Liver (tissue), 9 donors: ENCODE measurements around the gene UBE2U. TPM values are rescaled to one million over a fixed set of nuclear protein-coding genes. Genes with fewer than 3 reads are reported as not detected.

Source experiments
- DNase-seq: peaks from one replicate; pipeline ENCODE4 v3.0.0-alpha.2; 2017; ENCODE audit warnings: low spot score
- H3K27ac ChIP-seq, 2 donors: one replicate each; pipeline ENCODE4 v1.7.0; 2013; ENCODE audit warnings: inconsistent platforms in 2 of 2, low read length in 2 of 2, control low read depth in 1 of 2, low read depth in 1 of 2, mild to moderate bottlenecking in 1 of 2
- H3K27me3 ChIP-seq, 4 donors: one replicate each; pipeline versions ENCODE4 v1.6.1 to v1.7.0; 2013; ENCODE audit warnings: low read length in 3 of 4, inconsistent platforms in 1 of 4, mild to moderate bottlenecking in 1 of 4, moderate library complexity in 1 of 4; ENCODE audit not compliant: control insufficient read depth in 4 of 4, insufficient read depth in 4 of 4
- H3K36me3 ChIP-seq, 4 donors: one replicate each; pipeline versions ENCODE4 v1.6.1 to v1.7.0; 2013; ENCODE audit warnings: low read length in 3 of 4, mild to moderate bottlenecking in 3 of 4, low read depth in 1 of 4, moderate library complexity in 1 of 4; ENCODE audit not compliant: control insufficient read depth in 4 of 4, insufficient read depth in 3 of 4
- H3K4me1 ChIP-seq, 4 donors: one replicate each; pipeline versions ENCODE4 v1.6.1 to v1.7.0; 2013; ENCODE audit warnings: low read length in 3 of 4, mild to moderate bottlenecking in 3 of 4, moderate library complexity in 1 of 4; ENCODE audit not compliant: control insufficient read depth in 4 of 4, insufficient read depth in 4 of 4
- H3K4me3 ChIP-seq, 3 donors: one replicate each; pipeline versions ENCODE4 v1.6.1 to v1.7.0; 2013; ENCODE audit warnings: low read length in 3 of 3, control low read depth in 1 of 3, low read depth in 1 of 3, mild to moderate bottlenecking in 1 of 3
- H3K9ac ChIP-seq, 2 donors: one replicate each; pipeline ENCODE4 v1.7.0; 2013; ENCODE audit warnings: low read length in 2 of 2, mild to moderate bottlenecking in 2 of 2, moderate library complexity in 2 of 2, control low read depth in 1 of 2, low read depth in 1 of 2
- H3K9me3 ChIP-seq, 4 donors: one replicate each; pipeline versions ENCODE4 v1.6.1 to v1.7.0; 2013; ENCODE audit warnings: low read length in 3 of 4; ENCODE audit not compliant: control insufficient read depth in 4 of 4
- EGR1 ChIP-seq, 2 donors: IDR thresholded peaks; 2 replicates each; pipeline ENCODE4 v1.6.1; 2016 to 2018; ENCODE audit warnings: antibody characterized with exemption in 2 of 2, low read depth in 2 of 2
- FOXA2 ChIP-seq: IDR thresholded peaks from 2 replicates; pipeline ENCODE4 v1.6.1; 2016; ENCODE audit warnings: antibody characterized with exemption
- GABPA ChIP-seq, 2 donors: IDR thresholded peaks in 1 of 2; conservative IDR thresholded peaks in 1 of 2; 2 replicates each; pipeline ENCODE4 v1.6.1; 2016; ENCODE audit warnings: antibody characterized with exemption in 2 of 2, mild to moderate bottlenecking in 1 of 2, moderate library complexity in 1 of 2
- HNF4A ChIP-seq, 2 donors: conservative IDR thresholded peaks; 2 replicates each; pipeline ENCODE4 v1.6.1; 2016; ENCODE audit warnings: antibody characterized with exemption in 2 of 2, mild to moderate bottlenecking in 2 of 2
- HNF4G ChIP-seq: IDR thresholded peaks from 2 replicates; pipeline ENCODE4 v1.6.1; 2016; ENCODE audit warnings: antibody characterized with exemption
- RAD21 ChIP-seq, 2 donors: IDR thresholded peaks; 2 replicates each; pipeline ENCODE4 v1.6.1; 2016; ENCODE audit warnings: antibody characterized with exemption in 2 of 2, mild to moderate bottlenecking in 2 of 2
- WGBS: extraction: QIAGEN DNeasy Blood & Tissue Kit; methylation state at CpG from one replicate; pipeline ENCODE4 v1.1.7; 2013; 5-methylcytosine and 5-hydroxymethylcytosine counted together
- polyA plus RNA-seq, 2 donors: library from polyadenylated mRNA; stranded (reverse) in 1 of 2; unstranded in 1 of 2; fragments of 200-250 nt in 1 of 2; fragments of >200 nt in 1 of 2; fragmentation: Nextera tagmentation in 1 of 2; extraction: Ambion mirVana in 1 of 2; gene quantifications; one replicate each; pipeline versions ENCODE4 v1.2.1 to v1.2.3, GENCODE V29; 2013 to 2015
- total RNA-seq, 2 donors: library from RNA; depleted of rRNA; stranded (reverse); fragments of >200 nt; gene quantifications; one replicate each; pipeline ENCODE4 v1.2.3, GENCODE V29; 2014
- TF ChIP-seq, protein P1 (sequence below): IDR thresholded peaks from 2 replicates; pipeline ENCODE4 v1.6.1; 2016; ENCODE audit warnings: antibody characterized with exemption
- TF ChIP-seq, protein P2 (sequence below): fragments of 150-350 bp; IDR thresholded peaks from 2 replicates; pipeline ENCODE4 v1.5.1; 2017; ENCODE audit warnings: improper control_type of control experiment, low read depth, low read length; ENCODE audit not compliant: missing input control
- TF ChIP-seq, protein P3 (sequence below): IDR thresholded peaks from 2 replicates; pipeline ENCODE4 v1.6.1; 2016; ENCODE audit warnings: antibody characterized with exemption, mild to moderate bottlenecking
- donor health status: healthy.
- donor health status: healthy.
- donor health status: healthy.
- donor health status: healthy.
- donor health status: healthy.

Gene UBE2U
- total and polyA plus RNA-seq, 4 donors: not detected

DNA sequence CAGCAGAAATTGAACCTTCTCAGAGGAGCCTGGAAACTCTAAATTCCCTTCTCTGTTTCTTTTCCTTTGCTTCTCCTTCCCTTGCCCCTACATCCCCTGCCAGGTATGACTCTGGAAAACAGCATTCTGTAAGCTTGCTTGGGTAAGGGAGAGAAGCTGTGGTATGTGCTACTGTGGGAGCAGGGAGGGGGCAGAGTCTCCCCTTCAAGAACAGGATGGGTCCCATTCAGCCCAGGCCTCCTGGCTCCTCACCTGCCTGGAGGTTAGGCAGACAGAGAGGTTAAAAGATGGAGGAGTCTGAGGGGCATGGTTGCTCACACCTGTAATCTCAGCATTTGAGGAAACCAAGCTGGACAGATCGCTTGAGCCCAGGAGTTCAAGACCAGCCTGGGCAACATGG, 40.6 kb upstream of the UBE2U start (continued):
- TF ChIP-seq, protein P1, sequence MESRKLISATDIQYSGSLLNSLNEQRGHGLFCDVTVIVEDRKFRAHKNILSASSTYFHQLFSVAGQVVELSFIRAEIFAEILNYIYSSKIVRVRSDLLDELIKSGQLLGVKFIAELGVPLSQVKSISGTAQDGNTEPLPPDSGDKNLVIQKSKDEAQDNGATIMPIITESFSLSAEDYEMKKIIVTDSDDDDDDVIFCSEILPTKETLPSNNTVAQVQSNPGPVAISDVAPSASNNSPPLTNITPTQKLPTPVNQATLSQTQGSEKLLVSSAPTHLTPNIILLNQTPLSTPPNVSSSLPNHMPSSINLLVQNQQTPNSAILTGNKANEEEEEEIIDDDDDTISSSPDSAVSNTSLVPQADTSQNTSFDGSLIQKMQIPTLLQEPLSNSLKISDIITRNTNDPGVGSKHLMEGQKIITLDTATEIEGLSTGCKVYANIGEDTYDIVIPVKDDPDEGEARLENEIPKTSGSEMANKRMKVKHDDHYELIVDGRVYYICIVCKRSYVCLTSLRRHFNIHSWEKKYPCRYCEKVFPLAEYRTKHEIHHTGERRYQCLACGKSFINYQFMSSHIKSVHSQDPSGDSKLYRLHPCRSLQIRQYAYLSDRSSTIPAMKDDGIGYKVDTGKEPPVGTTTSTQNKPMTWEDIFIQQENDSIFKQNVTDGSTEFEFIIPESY: no peak
- no peak for TF ChIP-seq EGR1 (IDR thresholded peaks at IDR 0.05; ENCODE audit: low read depth in 2 of 2)

DNA sequence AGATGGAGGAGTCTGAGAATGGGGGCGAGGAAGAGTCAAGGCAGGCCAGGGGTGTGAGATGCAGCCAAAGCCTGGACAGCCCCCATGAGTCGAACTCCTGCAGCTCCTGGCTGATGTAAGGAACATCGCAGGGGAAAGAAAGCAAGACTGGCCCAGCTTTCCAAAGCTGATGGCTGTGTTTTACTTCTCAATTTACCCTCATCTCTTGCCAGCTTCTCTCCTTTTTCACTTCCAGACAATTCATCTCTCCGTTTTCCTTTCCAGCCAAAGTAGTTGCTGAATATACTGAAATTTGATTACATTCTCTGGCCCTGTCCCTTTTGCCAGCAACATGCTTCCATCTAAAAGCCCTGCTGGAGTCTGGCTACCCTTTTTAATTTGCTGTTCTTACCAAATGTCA, 40.0 kb upstream of the UBE2U start:
- Histone ChIP-seq H3K4me1 (no peaks in the 10 kb centered on the region), H3K27me3 (no peaks in the 10 kb centered on the region), H3K9ac (no peak overlapping the region), H3K36me3 (no peaks in the 10 kb centered on the region), H3K9me3 (no peaks in the 10 kb centered on the region), H3K4me3 (no peak overlapping the region), H3K27ac (no peak overlapping the region)
- TF ChIP-seq, protein P2, sequence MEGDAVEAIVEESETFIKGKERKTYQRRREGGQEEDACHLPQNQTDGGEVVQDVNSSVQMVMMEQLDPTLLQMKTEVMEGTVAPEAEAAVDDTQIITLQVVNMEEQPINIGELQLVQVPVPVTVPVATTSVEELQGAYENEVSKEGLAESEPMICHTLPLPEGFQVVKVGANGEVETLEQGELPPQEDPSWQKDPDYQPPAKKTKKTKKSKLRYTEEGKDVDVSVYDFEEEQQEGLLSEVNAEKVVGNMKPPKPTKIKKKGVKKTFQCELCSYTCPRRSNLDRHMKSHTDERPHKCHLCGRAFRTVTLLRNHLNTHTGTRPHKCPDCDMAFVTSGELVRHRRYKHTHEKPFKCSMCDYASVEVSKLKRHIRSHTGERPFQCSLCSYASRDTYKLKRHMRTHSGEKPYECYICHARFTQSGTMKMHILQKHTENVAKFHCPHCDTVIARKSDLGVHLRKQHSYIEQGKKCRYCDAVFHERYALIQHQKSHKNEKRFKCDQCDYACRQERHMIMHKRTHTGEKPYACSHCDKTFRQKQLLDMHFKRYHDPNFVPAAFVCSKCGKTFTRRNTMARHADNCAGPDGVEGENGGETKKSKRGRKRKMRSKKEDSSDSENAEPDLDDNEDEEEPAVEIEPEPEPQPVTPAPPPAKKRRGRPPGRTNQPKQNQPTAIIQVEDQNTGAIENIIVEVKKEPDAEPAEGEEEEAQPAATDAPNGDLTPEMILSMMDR: no peak
- TF ChIP-seq HNF4G: no peak
- TF ChIP-seq, protein P3, sequence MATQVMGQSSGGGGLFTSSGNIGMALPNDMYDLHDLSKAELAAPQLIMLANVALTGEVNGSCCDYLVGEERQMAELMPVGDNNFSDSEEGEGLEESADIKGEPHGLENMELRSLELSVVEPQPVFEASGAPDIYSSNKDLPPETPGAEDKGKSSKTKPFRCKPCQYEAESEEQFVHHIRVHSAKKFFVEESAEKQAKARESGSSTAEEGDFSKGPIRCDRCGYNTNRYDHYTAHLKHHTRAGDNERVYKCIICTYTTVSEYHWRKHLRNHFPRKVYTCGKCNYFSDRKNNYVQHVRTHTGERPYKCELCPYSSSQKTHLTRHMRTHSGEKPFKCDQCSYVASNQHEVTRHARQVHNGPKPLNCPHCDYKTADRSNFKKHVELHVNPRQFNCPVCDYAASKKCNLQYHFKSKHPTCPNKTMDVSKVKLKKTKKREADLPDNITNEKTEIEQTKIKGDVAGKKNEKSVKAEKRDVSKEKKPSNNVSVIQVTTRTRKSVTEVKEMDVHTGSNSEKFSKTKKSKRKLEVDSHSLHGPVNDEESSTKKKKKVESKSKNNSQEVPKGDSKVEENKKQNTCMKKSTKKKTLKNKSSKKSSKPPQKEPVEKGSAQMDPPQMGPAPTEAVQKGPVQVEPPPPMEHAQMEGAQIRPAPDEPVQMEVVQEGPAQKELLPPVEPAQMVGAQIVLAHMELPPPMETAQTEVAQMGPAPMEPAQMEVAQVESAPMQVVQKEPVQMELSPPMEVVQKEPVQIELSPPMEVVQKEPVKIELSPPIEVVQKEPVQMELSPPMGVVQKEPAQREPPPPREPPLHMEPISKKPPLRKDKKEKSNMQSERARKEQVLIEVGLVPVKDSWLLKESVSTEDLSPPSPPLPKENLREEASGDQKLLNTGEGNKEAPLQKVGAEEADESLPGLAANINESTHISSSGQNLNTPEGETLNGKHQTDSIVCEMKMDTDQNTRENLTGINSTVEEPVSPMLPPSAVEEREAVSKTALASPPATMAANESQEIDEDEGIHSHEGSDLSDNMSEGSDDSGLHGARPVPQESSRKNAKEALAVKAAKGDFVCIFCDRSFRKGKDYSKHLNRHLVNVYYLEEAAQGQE: no peak
- no peak for TF ChIP-seq FOXA2
- TF ChIP-seq HNF4A (conservative IDR thresholded peaks at IDR 0.05): no peak
- 93% methylated on average over 4 of the region's 4 CpGs for WGBS
- DNase-seq: no peak

DNA sequence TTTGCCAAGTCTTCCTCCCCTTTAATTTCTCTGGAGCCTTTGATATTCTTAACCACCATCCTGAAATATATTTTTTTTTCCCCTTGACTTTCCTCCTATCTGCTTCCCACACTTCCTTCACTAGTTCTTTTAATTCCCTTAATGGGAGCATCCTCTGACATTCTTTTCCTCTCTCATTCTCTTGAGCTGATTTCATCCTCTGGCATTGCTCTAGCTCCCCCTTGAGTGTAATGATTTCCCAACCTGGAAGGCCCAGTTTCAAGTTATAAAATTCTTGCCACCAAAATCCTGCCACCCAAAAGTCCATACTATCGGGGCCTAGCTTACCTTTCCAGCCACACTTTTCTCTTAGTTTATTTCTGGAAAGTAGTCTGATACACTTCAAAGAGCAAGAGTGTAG, 39.5 kb upstream of the UBE2U start:
- Histone ChIP-seq H3K9me3 (no peaks in the 10 kb centered on the region), H3K4me3 (no peak overlapping the region), H3K27ac (no peak overlapping the region), H3K27me3 (no peaks in the 10 kb centered on the region), H3K9ac (no peak overlapping the region), H3K4me1 (no peaks in the 10 kb centered on the region), H3K36me3 (no peaks in the 10 kb centered on the region)
- TF ChIP-seq GABPA (IDR thresholded peaks at IDR 0.05 in 1 of 2, conservative IDR thresholded peaks at IDR 0.05 in 1 of 2) (no peak), HNF4A (conservative IDR thresholded peaks at IDR 0.05) (no peak), FOXA2 (no peak), RAD21 (IDR thresholded peaks at IDR 0.05) (peak in 1 of 2 donors; percentile 10)
- WGBS: 87% methylated on average over 1 of the region's 1 CpG
- DNase-seq: no peak
